Esophagus squamous epithelium (tissue), 5 donors: ENCODE results near the gene CCNY. TPM values are rescaled to one million over a fixed set of nuclear protein-coding genes. Genes with fewer than 3 reads are reported as not detected.

ENCODE experiments used
- DNase-seq: peaks from one replicate; lab custom pipeline; 2025; lab: John Stamatoyannopoulos, UW
- H3K27ac ChIP-seq, 4 donors: fragments of 200-600 bp; sonication (generic); one replicate each; pipeline ENCODE4 v1.5.1; 2016 to 2019; ENCODE audit warnings: mild to moderate bottlenecking in 1 of 4
- H3K27me3 ChIP-seq, 4 donors: fragments of 200-600 bp; sonication (generic); 1 replicate in 3 of 4; 2 replicates in 1 of 4; pipeline versions ENCODE4 v1.5.1 to v1.6.0; 2017 to 2021; ENCODE audit warnings: antibody characterized with exemption in 1 of 4
- H3K36me3 ChIP-seq, 3 donors: fragments of 200-600 bp; sonication (generic); one replicate each; pipeline ENCODE4 v1.5.1; 2016 to 2019
- H3K4me1 ChIP-seq, 3 donors: fragments of 200-600 bp; sonication (generic); one replicate each; pipeline ENCODE4 v1.5.1; 2017 to 2019
- H3K4me3 ChIP-seq, 4 donors: fragments of 200-600 bp; sonication (generic); 1 replicate in 3 of 4; 2 replicates in 1 of 4; pipeline ENCODE4 v1.5.1; 2016 to 2019; ENCODE audit warnings: mild to moderate bottlenecking in 2 of 4, moderate library complexity in 1 of 4
- H3K9me3 ChIP-seq, 3 donors: fragments of 200-600 bp; sonication (generic); one replicate each; pipeline ENCODE4 v1.5.1; 2016 to 2019
- POLR2A ChIP-seq, 4 donors: fragments of 450-650 bp; IDR thresholded peaks; one replicate each; pipeline ENCODE4 v1.6.1; 2017; ENCODE audit warnings: antibody characterized with exemption in 4 of 4, mild to moderate bottlenecking in 4 of 4, moderate library complexity in 3 of 4
- WGBS, 2 donors: methylation state at CpG; one replicate each; pipeline ENCODE4 v1.1.5; 2018; 5-methylcytosine and 5-hydroxymethylcytosine counted together
- intact Hi-C: fragments of 100-400 bp; cut with DNase I; formaldehyde crosslinking; loops from one replicate; pipeline ENCODE4 v1.15.0; 2022
- total RNA-seq, 4 donors: library from RNA; depleted of rRNA; stranded (reverse); fragments of >200 nt; gene quantifications; one replicate each; pipeline ENCODE4 v1.1.0, GENCODE V29; 2016
- TF ChIP-seq, protein P1 (sequence below), 6 experiments: fragments of 450-650 bp in 4 of 6; fragments of 200-600 bp in 2 of 6; sonication (generic) in 2 of 6; IDR thresholded peaks; one replicate each; pipeline ENCODE4 v1.5.1; 2016 to 2019; ENCODE audit warnings: antibody characterized with exemption in 6 of 6, mild to moderate bottlenecking in 4 of 6, moderate library complexity in 4 of 6
- donor health status: DM: yes; HTN: yes; CAD: no.

Gene CCNY
- total RNA-seq, 4 donors from 2014 or later: 24.1 to 41.5 (median 30.4) TPM

GRCh38 chr10:35569836-35570235 lies 233.5 kb downstream of the CCNY start:
- H3K9me3 ChIP-seq: no peaks in the 10 kb centered on the region
- H3K36me3 ChIP-seq: peaks cover 6 to 85% (median 16%) of the 10 kb centered on the region in 3 donors
- intact Hi-C loops: loop anchor here (10.0 kb wide), 1 partner anchor 325 kb away; no protein-coding TSS in a partner anchor
- H3K27me3 ChIP-seq: no peaks in the 10 kb centered on the region
- H3K27ac ChIP-seq: no peak overlapping the region
- 83 to 87% methylated on average over 4 of the region's 4 CpGs for WGBS, 2 donors
- H3K4me1 ChIP-seq: peaks cover 0 to 8% (median 4%) of the 10 kb centered on the region in 3 donors
- TF ChIP-seq POLR2A (IDR thresholded peaks at IDR 0.05): no peak
- TF ChIP-seq, protein P1, sequence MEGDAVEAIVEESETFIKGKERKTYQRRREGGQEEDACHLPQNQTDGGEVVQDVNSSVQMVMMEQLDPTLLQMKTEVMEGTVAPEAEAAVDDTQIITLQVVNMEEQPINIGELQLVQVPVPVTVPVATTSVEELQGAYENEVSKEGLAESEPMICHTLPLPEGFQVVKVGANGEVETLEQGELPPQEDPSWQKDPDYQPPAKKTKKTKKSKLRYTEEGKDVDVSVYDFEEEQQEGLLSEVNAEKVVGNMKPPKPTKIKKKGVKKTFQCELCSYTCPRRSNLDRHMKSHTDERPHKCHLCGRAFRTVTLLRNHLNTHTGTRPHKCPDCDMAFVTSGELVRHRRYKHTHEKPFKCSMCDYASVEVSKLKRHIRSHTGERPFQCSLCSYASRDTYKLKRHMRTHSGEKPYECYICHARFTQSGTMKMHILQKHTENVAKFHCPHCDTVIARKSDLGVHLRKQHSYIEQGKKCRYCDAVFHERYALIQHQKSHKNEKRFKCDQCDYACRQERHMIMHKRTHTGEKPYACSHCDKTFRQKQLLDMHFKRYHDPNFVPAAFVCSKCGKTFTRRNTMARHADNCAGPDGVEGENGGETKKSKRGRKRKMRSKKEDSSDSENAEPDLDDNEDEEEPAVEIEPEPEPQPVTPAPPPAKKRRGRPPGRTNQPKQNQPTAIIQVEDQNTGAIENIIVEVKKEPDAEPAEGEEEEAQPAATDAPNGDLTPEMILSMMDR (IDR thresholded peaks at IDR 0.05): no peak
- H3K4me3 ChIP-seq: no peak overlapping the region
- DNase-seq: no peak

- no peaks in the 10 kb centered on the region for H3K27me3 ChIP-seq
- DNase-seq: no peak
- WGBS, 2 donors: 78 to 79% methylated on average over 1 of the region's 1 CpG
- H3K27ac ChIP-seq: no peak overlapping the region
- no peaks in the 10 kb centered on the region for H3K9me3 ChIP-seq
- H3K4me3 ChIP-seq: no peak overlapping the region
- no peak for TF ChIP-seq POLR2A (IDR thresholded peaks at IDR 0.05)
- TF ChIP-seq, protein P1 (IDR thresholded peaks at IDR 0.05): no peak
- peaks cover 0 to 3% (median 1%) of the 10 kb centered on the region in 3 donors for H3K4me1 ChIP-seq
- intact Hi-C loops: no loop called here
- H3K36me3 ChIP-seq: peaks cover 6 to 90% (median 16%) of the 10 kb centered on the region in 3 donors
Measured at GRCh38 chr10:35570397-35570796, 234.1 kb downstream of the CCNY start.

DNA sequence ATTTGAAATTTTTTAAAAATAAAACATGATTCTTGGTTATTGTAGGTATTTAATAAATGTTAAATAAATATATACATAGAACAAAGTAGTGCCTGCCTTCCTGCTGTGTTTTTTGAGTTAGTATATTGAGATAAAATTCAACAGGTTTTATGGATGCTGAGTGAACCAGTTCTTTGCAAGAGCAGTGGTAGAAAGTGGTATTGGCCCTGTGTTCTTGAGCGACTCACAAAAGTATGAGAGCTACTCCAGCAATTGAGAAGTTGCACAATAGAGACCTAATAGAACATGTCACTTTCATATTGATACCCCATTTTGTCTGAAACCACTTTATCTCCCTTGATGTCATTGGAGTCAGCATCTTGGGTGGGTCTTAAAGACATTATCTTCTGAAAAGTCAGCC lies 236.3 kb downstream of the CCNY start:
- H3K4me1 ChIP-seq: no peaks in the 10 kb centered on the region
- H3K4me3 ChIP-seq: no peak overlapping the region
- DNase-seq: no peak
- no peaks in the 10 kb centered on the region for H3K9me3 ChIP-seq
- TF ChIP-seq, protein P1 (IDR thresholded peaks at IDR 0.05): no peak
- TF ChIP-seq POLR2A (IDR thresholded peaks at IDR 0.05): no peak
- no peak overlapping the region for H3K27ac ChIP-seq
- no peaks in the 10 kb centered on the region for H3K27me3 ChIP-seq
- peaks cover 5 to 75% (median 5%) of the 10 kb centered on the region in 3 donors for H3K36me3 ChIP-seq
- 95 to 100% methylated on average over 1 of the region's 1 CpG for WGBS, 2 donors
- intact Hi-C loops: no loop called here

DNA sequence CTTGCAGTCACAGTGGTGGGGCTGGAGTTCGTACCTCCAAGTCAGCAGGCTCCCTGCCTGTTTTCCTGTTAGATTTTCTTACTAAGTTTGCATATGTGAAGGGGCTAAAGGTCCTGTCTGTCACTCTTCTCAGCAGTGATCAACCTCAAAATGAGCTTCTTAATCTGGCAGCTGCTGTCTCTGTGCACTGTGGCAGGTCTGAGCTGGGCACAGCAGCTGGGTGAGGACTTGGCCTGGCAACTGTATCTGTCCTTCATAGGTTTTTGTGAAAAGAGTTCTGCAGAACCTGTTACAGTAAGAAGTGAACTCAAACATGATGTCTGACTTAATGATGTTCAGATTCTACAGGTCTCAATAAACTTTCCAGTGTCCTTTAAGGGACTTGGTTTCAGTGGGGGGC lies 237.5 kb downstream of the CCNY start:
- H3K9me3 ChIP-seq: no peaks in the 10 kb centered on the region
- intact Hi-C loops: no loop called here
- H3K27me3 ChIP-seq: peaks cover 0 to 4% (median 0%) of the 10 kb centered on the region in 4 donors
- 100% methylated on average over 1 of the region's 1 CpG for WGBS, 2 donors
- TF ChIP-seq POLR2A (IDR thresholded peaks at IDR 0.05): no peak
- TF ChIP-seq, protein P1 (IDR thresholded peaks at IDR 0.05): no peak
- peaks cover 0 to 63% (median 0%) of the 10 kb centered on the region in 3 donors for H3K36me3 ChIP-seq
- DNase-seq: no peak
- H3K4me1 ChIP-seq: no peaks in the 10 kb centered on the region
- H3K4me3 ChIP-seq: no peak overlapping the region
- no peak overlapping the region for H3K27ac ChIP-seq

DNA sequence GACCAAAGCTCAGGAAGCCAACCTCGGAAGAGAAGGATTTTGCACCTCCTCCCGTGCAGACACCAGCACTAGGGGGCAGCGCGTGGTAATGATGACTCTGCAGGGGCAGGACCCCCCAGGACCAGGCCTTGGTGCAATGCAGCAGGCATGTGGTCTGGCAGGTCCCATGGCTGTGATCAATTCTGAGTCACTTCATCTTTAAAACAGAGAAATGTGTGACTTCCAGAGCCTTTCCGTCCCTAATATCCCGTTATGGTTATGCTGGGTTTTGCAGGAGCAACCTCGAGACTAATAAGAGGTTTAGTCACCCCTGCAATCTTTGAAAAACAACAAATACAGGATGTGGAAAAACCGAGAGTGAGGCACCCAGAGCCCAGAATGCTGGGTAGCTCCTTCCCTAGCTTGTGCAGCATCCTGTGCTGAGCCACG lies 238.6 kb downstream of the CCNY start:
- peaks cover 0 to 10% (median 0%) of the 10 kb centered on the region in 4 donors for H3K27me3 ChIP-seq
- TF ChIP-seq, protein P1 (IDR thresholded peaks at IDR 0.05): no peak
- TF ChIP-seq POLR2A (IDR thresholded peaks at IDR 0.05): no peak
- peaks cover 0 to 52% (median 0%) of the 10 kb centered on the region in 3 donors for H3K36me3 ChIP-seq
- H3K27ac ChIP-seq: no peak overlapping the region
- 79 to 87% methylated on average over 7 to 9 of the region's 9 CpGs for WGBS, 2 donors
- no peak for DNase-seq
- no peaks in the 10 kb centered on the region for H3K4me1 ChIP-seq
- no peaks in the 10 kb centered on the region for H3K9me3 ChIP-seq
- H3K4me3 ChIP-seq: no peak overlapping the region
- intact Hi-C loops: no loop called here
